GM19455 (cell line): Measurements from ENCODE around the gene RGS6.
"Not testable (repeated sequence)": the region's sequence is repeated elsewhere in the genome, so short reads cannot be mapped to it uniquely, and the experiment has no call there.

Source experiments
- ATAC-seq: cut with Tn5 transposase; IDR thresholded peaks from one replicate; pipeline ENCODE4 v1.9.1; 2021; ENCODE audit not compliant: unreplicated experiment

Gene RGS6

DNA sequence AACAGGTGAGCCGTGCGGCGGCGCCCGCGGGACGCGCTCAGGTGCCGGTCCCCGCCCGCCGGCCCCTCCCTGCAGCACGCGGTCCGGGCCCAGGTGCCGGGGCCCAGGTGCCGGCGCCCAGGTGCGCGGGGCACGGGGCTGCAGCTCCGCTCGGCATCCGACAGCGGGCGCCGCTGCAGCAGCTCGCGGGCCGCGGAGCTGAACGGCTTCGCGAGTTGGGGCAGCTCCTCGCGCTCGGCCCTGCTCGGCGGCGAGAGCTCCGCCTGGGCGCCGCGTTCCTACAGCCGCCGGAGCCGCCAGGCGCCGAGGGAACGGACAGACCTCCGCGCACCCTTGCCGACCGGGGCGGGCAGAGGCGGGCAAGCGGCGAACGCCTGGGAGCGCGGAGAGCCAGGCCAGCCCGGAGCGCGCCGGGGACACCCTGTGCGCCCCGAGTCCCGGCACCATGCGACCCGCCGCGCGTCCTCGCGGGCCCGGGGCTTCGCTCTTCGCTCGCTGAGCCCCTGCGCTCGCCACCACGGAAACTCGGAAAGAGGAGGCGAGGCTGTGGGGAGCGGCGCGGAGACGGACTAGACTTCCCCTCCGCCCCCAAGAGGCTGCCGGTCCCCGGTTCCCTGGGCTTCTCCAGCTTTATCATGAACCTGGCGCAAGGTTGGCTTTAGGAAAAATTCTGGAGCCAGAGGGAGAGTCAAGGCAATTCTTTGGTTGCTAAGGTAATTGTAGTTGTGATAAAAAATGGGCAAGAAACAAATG, at the start of gene RGS6:
Gene RGS6, plus strand, starts transcription at position 201 of the 753 bp plus-strand sequence.
- ATAC-seq: no peak

DNA sequence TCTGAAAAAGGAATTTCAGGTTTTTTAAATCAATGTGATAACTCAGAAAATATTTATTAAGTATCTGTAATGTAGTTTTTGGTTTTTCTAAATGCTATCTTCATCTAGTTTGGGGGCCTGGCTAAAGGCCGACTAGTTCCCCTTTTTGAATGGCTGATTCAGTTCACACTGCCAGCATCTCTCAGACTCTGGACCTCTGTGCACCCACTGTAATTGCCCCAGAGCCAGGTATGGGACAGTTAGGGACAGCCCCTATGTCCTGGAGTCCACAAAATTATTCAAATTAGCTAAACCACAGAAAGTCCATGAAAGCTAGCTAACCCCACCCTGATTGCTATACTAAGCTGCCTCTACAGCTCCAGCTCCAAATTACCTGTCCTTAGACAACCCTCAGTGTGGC, 49.1 kb upstream of the RGS6 start:
- no peak for ATAC-seq

DNA sequence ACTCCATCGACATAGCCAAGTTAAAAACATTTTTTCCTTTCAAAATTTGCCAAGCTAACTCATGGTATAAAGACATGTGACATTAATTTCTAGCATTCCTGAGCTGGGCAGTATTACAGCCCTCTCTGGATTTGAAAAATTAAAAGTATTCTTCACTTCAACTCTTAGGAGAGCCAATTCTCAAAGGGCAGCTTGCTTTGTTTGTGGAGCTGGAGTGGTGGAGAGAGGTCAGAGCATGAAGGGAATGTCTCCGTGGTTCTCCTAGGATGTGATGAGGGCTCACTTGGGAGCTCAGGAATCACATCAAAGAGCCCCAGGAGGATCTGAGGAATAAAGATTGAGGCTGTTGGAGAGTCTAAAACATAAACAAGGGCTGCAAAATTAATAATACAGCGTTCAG, 46.9 kb upstream of the RGS6 start:
- ATAC-seq: no peak

DNA sequence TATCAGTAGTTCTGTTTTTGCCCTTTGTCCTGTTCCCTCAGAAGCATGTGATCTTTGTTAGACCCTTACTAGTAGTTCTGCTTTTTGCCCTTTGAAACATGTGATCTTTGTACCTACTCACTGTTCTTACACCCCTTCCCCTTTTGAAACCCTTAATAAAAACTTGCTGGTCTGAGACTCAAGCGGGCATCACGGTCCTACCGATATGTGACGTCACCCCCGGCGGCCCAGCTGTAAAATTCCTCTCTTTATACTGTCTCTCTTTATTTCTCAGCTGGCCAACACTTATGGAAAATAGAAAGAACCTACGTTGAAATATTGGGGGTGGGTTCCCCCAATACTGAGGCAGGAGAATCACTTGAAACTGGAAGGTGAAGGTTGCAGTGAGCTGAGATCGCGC, 44.4 kb upstream of the RGS6 start:
- not testable (repeated sequence) for ATAC-seq

DNA sequence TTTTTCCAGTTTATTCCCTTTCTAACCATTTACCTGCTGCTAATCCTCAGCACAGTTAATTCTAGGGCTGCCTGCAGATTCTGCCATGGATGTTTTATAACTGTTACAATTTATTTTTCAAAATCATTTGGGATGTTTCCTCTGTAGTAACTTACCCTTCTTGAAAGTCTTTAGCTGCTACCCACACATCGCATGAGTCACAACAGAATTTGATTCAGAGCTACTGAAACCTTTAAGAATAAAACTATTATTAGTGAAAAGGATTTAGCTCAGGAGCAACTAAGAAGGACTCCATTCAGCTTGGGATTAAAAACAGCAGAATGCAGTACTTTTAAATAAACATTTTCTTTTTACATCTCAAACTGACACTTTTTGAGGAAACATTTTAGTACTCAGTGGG, 41.7 kb upstream of the RGS6 start:
- ATAC-seq: no peak

DNA sequence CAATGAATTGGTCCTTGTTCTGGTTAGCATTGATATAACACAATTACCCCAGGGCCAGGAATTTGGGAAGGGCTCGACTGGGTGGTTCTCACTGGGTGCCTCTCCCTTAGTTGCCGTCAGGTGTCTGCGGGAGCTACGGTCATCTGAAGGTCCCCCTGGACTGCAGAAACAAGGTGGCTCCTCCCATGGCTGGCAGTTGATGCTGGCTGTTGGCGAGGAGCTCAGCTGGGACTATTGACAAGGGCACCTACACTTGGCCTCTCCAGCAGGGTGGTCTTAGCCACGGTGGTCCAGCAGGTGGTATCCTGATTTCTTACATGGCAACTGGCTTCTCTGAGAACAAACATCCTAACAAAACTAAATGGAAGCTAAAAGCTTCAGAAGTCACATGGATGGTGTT, 41.0 kb upstream of the RGS6 start:
- ATAC-seq: no peak

DNA sequence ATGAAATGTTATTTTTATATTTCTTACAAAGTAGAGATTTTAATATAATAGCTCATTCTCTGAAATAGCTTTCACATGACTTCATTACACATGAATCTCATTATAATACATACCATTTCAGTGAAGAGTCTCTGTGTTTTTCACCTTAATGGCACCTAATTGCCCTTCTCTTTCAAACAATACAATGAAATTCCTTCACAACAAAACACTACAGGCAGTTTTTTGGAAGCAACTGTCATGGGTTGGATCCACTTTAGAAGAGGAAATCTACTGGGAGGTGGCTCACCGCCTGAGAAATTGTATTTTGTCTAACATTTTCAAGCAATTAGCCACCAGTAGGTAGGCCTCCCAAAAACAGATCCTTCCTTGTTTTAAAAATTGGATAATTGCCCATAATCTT, 40.3 kb upstream of the RGS6 start:
- ATAC-seq: no peak

DNA sequence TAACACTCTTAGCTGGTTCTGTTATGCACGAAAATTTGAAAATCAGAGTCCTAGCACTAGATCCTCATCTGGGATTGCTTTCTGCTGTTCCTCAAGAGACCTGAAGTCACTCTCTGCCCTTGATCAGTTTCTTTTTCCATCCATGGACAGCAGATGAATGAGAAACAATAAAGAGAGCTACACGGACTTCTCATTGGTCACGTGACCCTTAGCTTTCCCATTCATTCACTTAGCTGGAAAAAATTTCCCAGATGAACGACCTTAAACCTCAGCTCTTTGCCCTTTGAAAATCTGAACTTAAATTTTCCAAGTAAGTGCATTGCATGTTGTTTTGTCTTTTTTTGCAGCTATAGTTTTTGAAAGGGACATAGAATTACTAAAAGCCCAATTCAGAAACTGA, 27.2 kb upstream of the RGS6 start:
- no peak for ATAC-seq

DNA sequence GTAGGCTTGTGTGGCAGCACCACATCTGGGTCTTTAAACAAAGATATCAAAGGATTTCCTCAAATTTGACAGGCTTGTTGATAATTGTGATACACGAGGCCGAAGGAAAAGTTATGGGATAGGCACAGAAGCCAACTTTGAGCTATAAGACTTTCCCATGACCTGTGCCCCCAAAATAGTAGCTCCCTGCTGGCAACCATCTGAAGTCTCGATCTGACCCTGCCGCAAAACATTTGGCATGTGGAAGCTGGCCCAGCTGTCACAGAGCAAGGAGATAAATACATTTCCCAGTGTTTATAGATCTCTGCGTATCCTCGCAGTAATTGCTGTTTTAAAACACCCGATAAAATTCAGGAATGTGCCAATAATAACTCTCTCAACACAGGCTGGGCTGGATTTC, 26.4 kb upstream of the RGS6 start:
- ATAC-seq: no peak

DNA sequence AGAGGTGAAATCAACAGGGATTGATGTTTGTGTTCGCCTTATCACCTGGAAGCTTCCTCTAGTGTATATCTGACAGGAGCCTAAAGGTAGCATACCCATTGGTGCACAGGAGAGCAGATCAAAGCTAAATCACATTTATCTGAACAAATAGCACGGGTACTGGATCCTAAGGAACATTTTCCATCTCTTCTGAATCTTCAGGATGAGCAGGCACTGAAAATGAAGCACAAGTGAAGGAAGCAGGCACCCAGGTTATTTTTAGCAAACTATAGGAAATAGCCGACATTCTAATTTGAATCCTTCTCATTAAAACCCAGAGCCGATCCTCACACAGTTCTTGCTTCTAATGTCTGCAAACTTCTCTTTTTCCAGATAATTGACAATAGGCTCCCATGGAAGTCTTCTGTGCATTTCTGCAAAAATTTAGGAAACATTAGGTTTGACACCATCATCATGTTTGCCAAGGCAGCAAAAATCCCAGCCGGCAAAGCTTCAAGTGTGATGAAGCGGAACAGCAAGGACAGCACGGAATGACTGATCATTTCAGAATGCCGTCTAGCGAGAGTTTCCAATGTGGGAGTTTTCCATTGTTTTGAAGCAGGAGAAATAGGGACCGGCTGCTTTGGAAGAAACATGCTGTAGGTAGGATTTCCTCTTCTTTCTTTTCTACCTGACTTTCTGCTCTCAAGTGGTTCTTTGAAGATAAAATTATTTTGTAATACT, 24.3 kb upstream of the RGS6 start:
- no peak for ATAC-seq

DNA sequence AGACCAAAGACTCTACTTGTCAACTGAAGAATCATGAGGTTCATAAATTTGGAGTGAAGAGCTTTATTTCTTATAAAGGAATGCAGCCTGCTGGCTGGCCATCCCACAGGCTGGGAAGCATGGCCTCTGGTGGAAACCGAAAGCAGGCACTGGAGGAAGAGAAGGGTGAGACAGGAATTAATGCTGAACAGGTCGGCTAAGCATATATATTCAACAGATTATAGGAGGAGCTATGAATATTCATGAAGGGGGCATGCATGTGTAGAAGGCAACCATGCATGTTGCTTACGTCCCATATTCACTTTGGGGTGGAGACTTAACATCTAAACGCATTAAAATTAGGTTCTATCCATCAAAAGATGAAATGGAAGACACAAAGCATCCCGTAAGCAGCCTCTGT, 20.6 kb upstream of the RGS6 start:
- ATAC-seq: no peak

DNA sequence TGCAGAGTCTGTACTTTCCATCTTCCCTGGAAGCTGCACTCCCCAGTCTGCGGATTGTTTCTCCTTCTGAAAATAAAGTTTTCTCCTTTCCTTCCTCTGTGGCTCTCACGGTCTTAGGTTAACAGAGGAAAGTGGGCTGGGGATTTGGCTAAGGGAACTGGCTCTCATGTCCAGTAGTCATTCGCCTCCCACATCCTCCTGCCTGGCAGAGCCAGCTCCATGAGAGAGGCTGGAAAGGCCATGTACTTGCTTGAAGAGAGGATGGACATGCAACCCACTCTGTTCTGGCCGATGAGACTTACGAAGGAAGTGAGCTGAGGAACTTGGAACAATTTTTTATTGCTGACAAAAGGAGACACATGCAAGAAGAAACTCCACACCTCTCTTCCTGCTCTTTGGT, 18.9 kb upstream of the RGS6 start:
- no peak for ATAC-seq

DNA sequence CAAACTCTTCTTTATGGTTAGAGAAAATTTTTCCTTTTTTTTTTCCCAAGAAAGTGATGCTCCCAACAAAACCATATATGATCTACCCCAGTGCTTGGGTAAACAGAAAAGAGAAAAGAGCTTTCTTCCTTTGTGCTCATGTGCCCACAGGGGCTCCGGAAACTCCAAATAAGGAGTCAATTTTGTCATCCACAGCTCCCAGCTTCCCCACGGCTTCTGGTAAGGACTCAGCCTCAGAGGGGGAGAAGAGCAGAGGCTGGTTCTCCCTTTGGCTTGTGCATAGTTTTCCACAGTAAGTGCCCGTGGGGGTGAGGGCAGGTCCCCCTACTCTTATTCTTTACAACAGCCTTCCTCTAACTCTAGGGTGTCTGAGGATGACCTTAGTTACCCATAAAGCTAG, 13.3 kb upstream of the RGS6 start:
- no peak for ATAC-seq

DNA sequence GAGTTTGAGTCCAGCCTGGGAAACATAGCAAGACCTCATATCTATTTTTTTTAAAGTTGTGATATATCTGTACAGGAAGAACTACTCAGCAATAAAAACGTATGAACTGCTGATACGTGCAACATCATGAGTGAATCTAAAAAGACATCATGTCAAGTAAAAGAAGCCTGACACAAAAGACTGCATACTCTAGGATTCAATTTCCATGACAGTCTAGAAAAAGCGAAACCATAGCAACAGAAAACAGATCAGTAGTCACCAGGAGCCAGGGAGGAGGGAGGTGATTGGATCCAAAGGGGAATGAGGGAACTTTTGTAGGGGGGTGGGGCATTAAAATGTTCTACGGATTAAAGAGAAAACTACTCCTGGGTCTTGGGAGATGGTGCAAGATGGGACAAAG, 8.7 kb upstream of the RGS6 start:
- no peak for ATAC-seq

DNA sequence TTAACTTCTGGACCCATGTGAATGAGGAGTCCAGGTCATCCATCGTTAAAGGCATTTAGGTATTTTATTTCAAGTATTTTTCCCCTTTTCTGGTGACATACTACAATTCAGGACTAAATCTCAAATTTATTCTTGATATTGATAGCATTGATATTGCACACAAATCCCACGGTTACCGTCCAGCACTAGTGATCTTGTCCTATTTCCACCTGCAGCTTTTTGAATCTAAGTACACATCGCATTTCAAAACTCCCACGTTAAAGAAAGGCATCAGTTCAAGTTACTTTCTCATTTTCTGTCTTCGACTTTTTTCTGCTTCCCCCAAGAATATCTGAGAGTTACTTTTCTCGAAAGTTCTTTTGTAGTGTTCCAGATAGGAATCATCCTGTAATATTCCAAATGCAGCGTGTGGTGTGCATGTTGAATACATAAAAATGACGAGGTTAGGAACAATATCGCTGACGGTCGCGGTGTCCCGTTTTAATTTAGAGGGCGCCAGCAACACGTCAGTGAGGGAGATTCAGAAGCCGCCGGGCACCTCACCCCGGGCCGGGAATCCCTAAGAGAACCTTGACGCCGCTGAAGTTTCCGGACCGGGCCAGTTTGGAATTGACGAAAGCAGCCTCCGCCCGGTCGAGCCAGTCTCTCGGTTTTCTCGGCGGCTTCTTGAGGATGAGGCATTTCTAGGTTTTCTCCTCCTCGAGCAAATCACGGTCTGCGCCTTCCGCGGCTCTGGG, 569 bp upstream of the RGS6 start:
- ATAC-seq: no peak

DNA sequence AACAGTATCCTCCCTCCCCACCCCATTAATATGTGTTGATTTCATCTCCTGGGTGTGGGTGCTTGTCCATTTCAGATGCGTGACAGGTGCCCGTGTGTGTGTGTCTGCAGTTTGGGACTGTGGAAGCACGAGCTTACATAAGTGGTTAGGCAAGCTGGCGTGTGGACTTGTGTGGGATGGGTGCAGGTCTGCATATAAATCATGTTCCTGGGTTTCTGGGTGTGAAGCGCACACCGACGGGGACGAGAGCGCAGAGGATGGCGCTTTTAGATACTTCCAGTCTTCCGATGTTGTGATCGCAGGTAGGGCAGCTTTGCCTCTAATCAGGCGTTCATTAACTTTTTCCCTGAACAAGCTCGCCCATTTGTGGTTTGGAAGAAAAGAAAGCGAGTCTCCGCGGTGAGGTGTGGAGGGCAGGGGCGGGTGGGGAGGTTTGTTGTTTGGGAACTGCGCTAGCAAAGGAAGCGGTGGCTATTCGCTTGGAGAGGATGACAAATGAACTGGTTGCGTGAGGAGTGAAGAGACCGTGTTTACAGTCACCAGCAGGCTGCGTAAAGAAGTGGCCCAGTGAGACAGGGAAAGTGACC, 865 bp downstream of the RGS6 start:
- ATAC-seq: no peak

DNA sequence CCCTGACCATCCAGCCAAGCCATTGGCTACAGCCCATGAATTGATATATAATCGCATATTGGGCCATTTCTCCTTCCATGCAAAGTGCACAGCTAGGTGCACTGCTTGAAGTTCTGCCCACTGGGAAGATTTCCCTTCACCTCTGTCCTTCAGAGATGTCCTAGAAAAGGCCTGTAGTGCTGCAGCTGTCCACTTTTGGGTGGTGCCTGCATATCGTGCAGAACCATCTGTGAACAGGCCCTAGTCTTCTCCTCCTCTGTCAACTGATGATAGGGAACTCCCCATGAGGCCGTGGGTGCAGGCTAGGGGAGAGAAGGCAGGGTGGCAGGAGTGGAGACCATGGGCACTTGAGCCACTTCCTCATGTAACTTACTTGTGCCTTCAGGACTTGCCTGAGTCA, 6.0 kb downstream of the RGS6 start:
- not testable (repeated sequence) for ATAC-seq

DNA sequence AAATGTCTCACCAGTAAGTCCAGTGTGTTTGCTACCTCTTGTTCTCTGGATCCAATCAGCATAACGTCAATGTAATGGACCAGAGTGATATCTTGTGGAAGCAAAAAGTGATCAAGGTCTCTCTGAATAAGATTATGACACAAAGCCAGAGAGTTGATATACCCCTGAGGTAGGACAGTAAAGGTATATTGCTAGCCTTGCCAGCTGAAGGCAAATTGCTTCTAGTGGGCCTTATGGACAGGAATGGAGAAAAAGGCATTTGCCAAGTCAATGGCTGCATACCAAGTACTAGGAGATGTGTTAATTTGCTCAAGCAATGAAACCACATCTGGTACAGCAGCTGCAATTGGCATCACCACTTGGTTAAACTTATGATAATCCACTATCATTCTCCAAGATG, 7.1 kb downstream of the RGS6 start:
- not testable (repeated sequence) for ATAC-seq

DNA sequence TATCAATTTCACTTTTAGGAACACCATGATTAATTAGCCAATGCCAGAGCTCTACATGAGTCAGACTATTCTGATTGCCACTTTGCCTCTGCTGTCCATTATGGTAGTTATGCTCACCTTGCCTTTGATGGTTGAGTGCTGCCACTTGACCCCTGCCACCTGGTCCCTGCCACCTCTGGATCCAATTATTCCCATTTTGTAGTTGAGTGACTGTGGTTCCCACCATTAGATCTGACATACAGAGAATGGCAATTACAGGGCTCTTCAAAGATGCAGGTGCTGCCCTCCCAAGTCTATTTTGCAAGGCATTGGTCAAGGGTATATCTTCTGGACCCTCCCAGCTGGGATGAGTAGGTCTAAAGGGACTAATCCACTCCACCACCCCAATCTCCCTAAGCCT, 8.3 kb downstream of the RGS6 start:
- not testable (repeated sequence) for ATAC-seq

DNA sequence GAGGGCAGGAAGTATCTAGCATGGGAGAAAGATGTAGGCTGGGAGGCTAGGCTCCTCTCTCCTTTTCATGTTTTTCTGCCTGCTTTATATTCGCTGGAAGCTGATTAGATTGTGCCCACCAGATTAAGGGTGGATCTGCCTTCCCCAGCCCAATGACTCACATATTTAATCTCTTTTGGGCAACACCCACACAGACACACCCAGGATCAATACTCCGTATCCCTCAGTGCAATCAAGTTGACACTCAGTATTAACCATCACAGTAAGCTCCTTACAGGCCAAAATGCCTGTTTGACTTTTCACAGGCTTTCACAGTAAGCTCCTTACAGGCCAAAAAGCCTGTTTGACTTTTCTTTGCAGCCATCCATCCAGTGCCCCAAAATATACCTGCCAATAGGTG, 9.4 kb downstream of the RGS6 start:
- ATAC-seq: not testable (repeated sequence)

DNA sequence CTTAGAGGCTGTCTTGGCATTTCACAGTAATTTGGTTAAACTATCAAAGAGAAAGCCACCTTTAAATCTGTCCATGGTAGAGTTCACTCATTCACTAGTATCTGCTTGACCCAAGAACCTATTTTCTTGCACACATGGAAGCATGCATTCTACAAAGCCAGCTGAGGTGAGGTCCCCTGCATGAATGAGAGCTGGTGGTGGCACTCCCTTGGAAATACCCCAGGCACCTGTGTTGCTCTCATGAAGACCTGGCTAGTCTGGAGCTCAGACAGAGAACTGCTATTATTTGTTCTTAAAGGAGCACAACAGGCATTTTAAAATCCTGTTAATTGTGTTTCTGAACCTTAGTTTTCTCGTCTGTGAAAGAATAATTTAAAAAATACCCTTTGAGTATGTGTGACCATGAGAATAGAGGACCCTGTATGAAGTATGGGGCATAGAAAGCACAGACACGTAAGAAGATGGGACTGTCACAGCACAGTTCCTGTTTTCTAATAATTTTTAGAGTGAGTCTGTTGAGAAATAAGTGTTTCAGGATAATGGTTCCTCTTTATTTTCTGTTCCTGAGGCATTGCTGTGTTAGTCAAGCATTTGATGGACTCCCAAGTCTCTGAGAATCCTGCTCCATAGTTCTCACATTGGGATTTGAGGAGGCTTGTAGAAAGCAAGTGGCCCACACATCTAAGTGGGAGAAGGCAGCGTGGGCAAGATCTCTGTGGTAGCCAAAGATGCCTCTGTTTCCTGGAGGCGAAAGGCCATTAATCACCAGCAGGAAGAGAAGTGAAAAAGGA, 10.9 kb downstream of the RGS6 start:
- ATAC-seq: no peak
